Large intestine (tissue), 3 donors: ENCODE data around the gene SLFNL1. TPM values are rescaled to one million over a fixed set of nuclear protein-coding genes. Genes with fewer than 3 reads are reported as not detected.

Source experiments
- DNase-seq, 2 donors: peaks; one replicate each; pipeline versions ENCODE4 v3.0.0 to v3.0.0-alpha.2; 2013
- H3K27ac ChIP-seq: one replicate; pipeline ENCODE4 v1.5.1; 2013; ENCODE audit warnings: low read length
- H3K27me3 ChIP-seq: 2 replicates; pipeline ENCODE4 v1.6.1; 2013; ENCODE audit warnings: low read length; ENCODE audit not compliant: control insufficient read depth, insufficient read depth
- H3K36me3 ChIP-seq: 2 replicates; pipeline ENCODE4 v1.6.1; 2013; ENCODE audit warnings: low read length; ENCODE audit not compliant: control insufficient read depth, insufficient read depth
- H3K4me1 ChIP-seq: one replicate; pipeline ENCODE4 v1.6.1; 2013; ENCODE audit warnings: low read length; ENCODE audit not compliant: control insufficient read depth, insufficient read depth
- H3K4me3 ChIP-seq: one replicate; pipeline ENCODE4 v1.5.1; 2013; ENCODE audit warnings: low read length
- H3K9me3 ChIP-seq: one replicate; pipeline ENCODE4 v1.6.1; 2013; ENCODE audit warnings: mild to moderate bottlenecking, low read depth, low read length, moderate library complexity; ENCODE audit not compliant: control insufficient read depth
- WGBS: methylation state at CpG from one replicate; pipeline ENCODE4 v1.1.5; 2013; ENCODE audit warnings: low lambda C conversion rate; ENCODE audit not compliant: insufficient coverage; 5-methylcytosine and 5-hydroxymethylcytosine counted together
- polyA plus RNA-seq: library from polyadenylated mRNA; unstranded; fragments of 120-200 nt; gene quantifications from one replicate; pipeline ENCODE4 v1.2.1, GENCODE V29; 2013

SLFNL1 gene
- polyA plus RNA-seq, 1 donor, result 0.85 TPM

- Histone ChIP-seq H3K4me3 (no peak overlapping the region), H3K27ac (no peak overlapping the region), H3K27me3 (no peaks in the 10 kb centered on the region), H3K9me3 (peaks cover 4% of the 10 kb centered on the region), H3K4me1 (peaks cover 12% of the 10 kb centered on the region), H3K36me3 (peaks cover 34% of the 10 kb centered on the region)
- no peak for DNase-seq
- WGBS, result no CpG with 5 or more reads among the region's 3 CpGs
Observed at GRCh38 chr1:41020654-41021053, 871 bp downstream of the SLFNL1 start.

- DNase-seq, result no peak
- H3K27me3 ChIP-seq, result no peaks in the 10 kb centered on the region
- peaks cover 39% of the 10 kb centered on the region for H3K36me3 ChIP-seq
- H3K4me3 ChIP-seq, result no peak overlapping the region
- peaks cover 12% of the 10 kb centered on the region for H3K4me1 ChIP-seq
- H3K27ac ChIP-seq, result no peak overlapping the region
- peaks cover 4% of the 10 kb centered on the region for H3K9me3 ChIP-seq
- no CpG with 5 or more reads among the region's 17 CpGs for WGBS
Observed at GRCh38 chr1:41020109-41020576, 1.4 kb downstream of the SLFNL1 start.

- Histone ChIP-seq H3K4me1 (peaks cover 12% of the 10 kb centered on the region), H3K9me3 (peaks cover 4% of the 10 kb centered on the region), H3K4me3 (no peak overlapping the region), H3K27ac (no peak overlapping the region), H3K27me3 (no peaks in the 10 kb centered on the region), H3K36me3 (peaks cover 42% of the 10 kb centered on the region)
- WGBS, result no CpG with 5 or more reads among the region's 2 CpGs
- DNase-seq, result no peak
Observed at GRCh38 chr1:41019353-41019745, 2.2 kb downstream of the SLFNL1 start.

- Histone ChIP-seq H3K27me3 (no peaks in the 10 kb centered on the region), H3K4me1 (peaks cover 12% of the 10 kb centered on the region), H3K27ac (no peak overlapping the region), H3K36me3 (peaks cover 50% of the 10 kb centered on the region), H3K9me3 (peaks cover 4% of the 10 kb centered on the region), H3K4me3 (no peak overlapping the region)
- no peak for DNase-seq
- WGBS, result no CpG with 5 or more reads among the region's 8 CpGs
Observed at GRCh38 chr1:41018018-41018410, 3.5 kb downstream of the SLFNL1 start.

GRCh38 chr1:41017141-41018017 lies 4.1 kb downstream of the SLFNL1 start:
- no peak for DNase-seq
- Histone ChIP-seq H3K9me3 (peaks cover 4% of the 10 kb centered on the region), H3K27ac (no peak overlapping the region), H3K27me3 (no peaks in the 10 kb centered on the region), H3K4me3 (no peak overlapping the region), H3K4me1 (peaks cover 12% of the 10 kb centered on the region), H3K36me3 (peaks cover 54% of the 10 kb centered on the region)
- WGBS, result no CpG with 5 or more reads among the region's 44 CpGs

- Histone ChIP-seq H3K27me3 (no peaks in the 10 kb centered on the region), H3K9me3 (peaks cover 4% of the 10 kb centered on the region), H3K36me3 (peaks cover 67% of the 10 kb centered on the region), H3K4me1 (peaks cover 6% of the 10 kb centered on the region), H3K4me3 (no peak overlapping the region), H3K27ac (no peak overlapping the region)
- no CpG with 5 or more reads among the region's 13 CpGs for WGBS
- DNase-seq, result no peak
Observed at GRCh38 chr1:41015897-41016470, 5.5 kb downstream of the SLFNL1 start.

- Histone ChIP-seq H3K27me3 (no peaks in the 10 kb centered on the region), H3K27ac (no peak overlapping the region), H3K36me3 (peaks cover 73% of the 10 kb centered on the region), H3K4me1 (peaks cover under 1% of the 10 kb centered on the region), H3K4me3 (no peak overlapping the region), H3K9me3 (peaks cover 4% of the 10 kb centered on the region)
- no CpG with 5 or more reads among the region's 5 CpGs for WGBS
- DNase-seq, result no peak
Observed at GRCh38 chr1:41015281-41015896, 6.1 kb downstream of the SLFNL1 start.

GRCh38 chr1:41014871-41015270 lies 6.7 kb downstream of the SLFNL1 start:
- H3K4me3 ChIP-seq, result no peak overlapping the region
- H3K36me3 ChIP-seq, result peaks cover 76% of the 10 kb centered on the region
- 80% methylated on average over 3 of the region's 8 CpGs for WGBS
- peaks cover 4% of the 10 kb centered on the region for H3K9me3 ChIP-seq
- H3K27me3 ChIP-seq, result no peaks in the 10 kb centered on the region
- no peak overlapping the region for H3K27ac ChIP-seq
- no peaks in the 10 kb centered on the region for H3K4me1 ChIP-seq
- no peak for DNase-seq

- Histone ChIP-seq H3K36me3 (peaks cover 84% of the 10 kb centered on the region), H3K9me3 (peaks cover 4% of the 10 kb centered on the region), H3K4me1 (no peaks in the 10 kb centered on the region), H3K4me3 (no peak overlapping the region), H3K27me3 (no peaks in the 10 kb centered on the region), H3K27ac (no peak overlapping the region)
- DNase-seq, result no peak
- WGBS, result no CpG with 5 or more reads among the region's 7 CpGs
Observed at GRCh38 chr1:41013796-41014195, 7.7 kb downstream of the SLFNL1 start.

GRCh38 chr1:41013024-41013423 lies 8.5 kb downstream of the SLFNL1 start:
- H3K27me3 ChIP-seq, result no peaks in the 10 kb centered on the region
- H3K36me3 ChIP-seq, result peaks cover 87% of the 10 kb centered on the region
- no peaks in the 10 kb centered on the region for H3K4me1 ChIP-seq
- H3K27ac ChIP-seq, result no peak overlapping the region
- no CpG with 5 or more reads among the region's 6 CpGs for WGBS
- no peak overlapping the region for H3K4me3 ChIP-seq
- DNase-seq, result no peak
- peaks cover 4% of the 10 kb centered on the region for H3K9me3 ChIP-seq
